ENCODE results near the gene DNAH12. TPM values are rescaled to one million over a fixed set of nuclear protein-coding genes. Genes with fewer than 3 reads are reported as not detected.

The DNAH12 gene
- total RNA-seq, 1 experiment from 2014 or later = not detected

DNA sequence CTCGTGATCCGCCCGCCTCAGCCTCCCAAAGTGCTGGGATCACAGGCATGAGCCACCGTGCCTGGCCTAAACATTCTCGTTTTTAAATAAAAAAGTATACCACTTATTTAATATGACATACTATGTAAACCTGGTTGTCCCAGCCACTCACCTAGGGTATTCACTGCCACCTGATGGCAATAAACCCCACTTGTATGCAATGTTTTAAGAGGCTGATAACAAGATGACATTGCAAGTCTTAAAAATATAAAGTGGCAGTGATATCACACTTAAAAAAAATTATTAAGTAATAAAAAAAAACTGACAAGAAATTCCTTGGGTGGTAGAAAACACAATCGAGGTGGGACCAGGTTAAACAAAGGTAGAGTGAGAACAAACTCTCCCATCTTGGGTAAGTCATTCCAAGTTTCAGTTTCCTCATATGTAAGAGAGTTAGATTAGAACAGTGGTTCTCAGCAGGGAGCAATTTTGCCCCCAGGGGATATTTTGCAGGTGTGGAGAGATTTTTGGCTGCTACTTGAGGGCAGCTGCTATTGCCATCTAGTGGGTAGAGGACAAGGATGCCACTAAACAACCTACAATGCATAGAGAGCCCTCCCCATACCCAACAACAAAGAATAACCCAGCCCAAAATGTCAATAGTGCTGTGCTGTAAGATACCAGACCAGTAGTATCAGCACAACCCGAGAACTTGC is 38.5 kb upstream of the DNAH12 start:
- H3K9me3 ChIP-seq (ENCODE audit: control insufficient read depth in 1 of 2, insufficient read depth in 1 of 2, low read depth in 1 of 2, low read length in 2 of 2) = no peaks in the 10 kb centered on the region
- intact Hi-C loops (cut with micrococcal nuclease) = loop anchor here (1.0 to 10.0 kb wide), 2 partner anchors 185 to 408 kb away; no protein-coding TSS in a partner anchor
- H3K4me2 ChIP-seq (ENCODE audit: low read length) = no peak overlapping the region
- CTCF ChIA-PET = interaction anchor here (0.6 kb wide), 1 partner anchor 568 kb away, joined by 3 read pairs; no protein-coding TSS in a partner anchor
- no peak for TF ChIP-seq JUND (IDR thresholded peaks at IDR 0.05)
- TF ChIP-seq RAD21 (IDR thresholded peaks at IDR 0.05; ENCODE audit: low read depth) = peak; percentile 44
- TF ChIP-seq, protein P1, sequence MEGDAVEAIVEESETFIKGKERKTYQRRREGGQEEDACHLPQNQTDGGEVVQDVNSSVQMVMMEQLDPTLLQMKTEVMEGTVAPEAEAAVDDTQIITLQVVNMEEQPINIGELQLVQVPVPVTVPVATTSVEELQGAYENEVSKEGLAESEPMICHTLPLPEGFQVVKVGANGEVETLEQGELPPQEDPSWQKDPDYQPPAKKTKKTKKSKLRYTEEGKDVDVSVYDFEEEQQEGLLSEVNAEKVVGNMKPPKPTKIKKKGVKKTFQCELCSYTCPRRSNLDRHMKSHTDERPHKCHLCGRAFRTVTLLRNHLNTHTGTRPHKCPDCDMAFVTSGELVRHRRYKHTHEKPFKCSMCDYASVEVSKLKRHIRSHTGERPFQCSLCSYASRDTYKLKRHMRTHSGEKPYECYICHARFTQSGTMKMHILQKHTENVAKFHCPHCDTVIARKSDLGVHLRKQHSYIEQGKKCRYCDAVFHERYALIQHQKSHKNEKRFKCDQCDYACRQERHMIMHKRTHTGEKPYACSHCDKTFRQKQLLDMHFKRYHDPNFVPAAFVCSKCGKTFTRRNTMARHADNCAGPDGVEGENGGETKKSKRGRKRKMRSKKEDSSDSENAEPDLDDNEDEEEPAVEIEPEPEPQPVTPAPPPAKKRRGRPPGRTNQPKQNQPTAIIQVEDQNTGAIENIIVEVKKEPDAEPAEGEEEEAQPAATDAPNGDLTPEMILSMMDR (IDR thresholded peaks at IDR 0.05 in 2 of 3, conservative IDR thresholded peaks at IDR 0.05 in 1 of 3; ENCODE audit: borderline replicate concordance in 1 of 3, insufficient read depth in 1 of 3, low read depth in 2 of 3, low read length in 2 of 3) = peak; percentile 14 to 60 (median 54); a peak in 4 of 6 replicates
- peak; percentile 82 for ATAC-seq
- peaks cover 7% of the 10 kb centered on the region for H4K20me1 ChIP-seq (ENCODE audit: insufficient read depth)
- no peaks in the 10 kb centered on the region for H3K27me3 ChIP-seq (ENCODE audit: insufficient read depth, low read length)
- RAD21 ChIA-PET (ENCODE audit: low non-redundant PET in 1 of 2, low total read pairs in 2 of 2, uncharacterized antibody in 2 of 2, unreplicated experiment in 2 of 2) = no interaction called here
- POLR2A ChIA-PET = no interaction called here
- H3K9me2 ChIP-seq (ENCODE audit: insufficient read depth) = no peaks in the 10 kb centered on the region
- peak; percentile 24 for DNase-seq (ENCODE audit: low read depth, low spot score)
- peaks cover 0 to 5% of the 10 kb centered on the region in 2 experiments; a peak in 1 of 4 replicates for H3K4me1 ChIP-seq (ENCODE audit: control insufficient read depth in 1 of 2, insufficient read depth in 2 of 2, low read length in 2 of 2)
- no peak overlapping the region for H3K27ac ChIP-seq (ENCODE audit: low read depth, low read length)
- no peak overlapping the region for H3K9ac ChIP-seq (ENCODE audit: low read length)
- BruUV-seq (replicated peaks) = no TSS peak
- H2AFZ ChIP-seq (ENCODE audit: low read depth, low read length, poor library complexity, severe bottlenecking) = no peak overlapping the region
- peaks cover 15 to 17% of the 10 kb centered on the region in 2 experiments; a peak in 3 of 4 replicates for H3K36me3 ChIP-seq (ENCODE audit: control insufficient read depth in 1 of 2, insufficient read depth in 2 of 2, low read length in 2 of 2)
- peaks cover 98% of the 10 kb centered on the region for H3K79me2 ChIP-seq (ENCODE audit: insufficient read depth, low read length)
- no peak overlapping the region for H3K4me3 ChIP-seq (replicated peaks in 1 of 2; ENCODE audit: low read depth in 1 of 2, low read length in 2 of 2)

DNA sequence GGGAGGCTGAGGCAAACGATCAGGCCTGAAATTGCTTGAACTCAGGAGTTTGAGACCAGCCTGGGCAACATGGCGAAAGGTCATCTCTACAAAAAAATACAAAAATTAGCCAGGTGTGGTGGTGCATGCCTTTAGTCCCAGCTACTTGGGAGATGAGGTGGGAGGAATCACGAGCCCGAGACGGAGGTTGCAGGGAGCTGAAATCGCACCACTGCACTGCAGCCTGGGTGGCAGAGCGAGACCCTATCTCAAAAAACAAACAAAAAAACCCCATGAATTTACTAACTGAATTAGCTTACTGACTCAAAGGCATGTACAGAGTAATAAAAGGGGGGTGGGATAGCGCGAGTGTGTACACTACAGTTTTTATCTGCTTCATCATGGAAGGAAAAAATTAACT is 33.7 kb upstream of the DNAH12 start:
- no peaks in the 10 kb centered on the region for H3K9me2 ChIP-seq (ENCODE audit: insufficient read depth)
- H2AFZ ChIP-seq (ENCODE audit: low read depth, low read length, poor library complexity, severe bottlenecking) = no peak overlapping the region
- no peak for TF ChIP-seq POLR2AphosphoS5 (IDR thresholded peaks at IDR 0.05; ENCODE audit: low read depth, low read length)
- TF ChIP-seq EGR1 (IDR thresholded peaks at IDR 0.05; ENCODE audit: low read depth) = no peak
- no peak for TF ChIP-seq ZNF274 (IDR thresholded peaks at IDR 0.05; ENCODE audit: low read depth, low read length)
- TF ChIP-seq CBX3 (IDR thresholded peaks at IDR 0.05; ENCODE audit: low read depth) = no peak
- no peak for TF ChIP-seq RAD21 (IDR thresholded peaks at IDR 0.05; ENCODE audit: low read depth)
- TF ChIP-seq, protein P2, sequence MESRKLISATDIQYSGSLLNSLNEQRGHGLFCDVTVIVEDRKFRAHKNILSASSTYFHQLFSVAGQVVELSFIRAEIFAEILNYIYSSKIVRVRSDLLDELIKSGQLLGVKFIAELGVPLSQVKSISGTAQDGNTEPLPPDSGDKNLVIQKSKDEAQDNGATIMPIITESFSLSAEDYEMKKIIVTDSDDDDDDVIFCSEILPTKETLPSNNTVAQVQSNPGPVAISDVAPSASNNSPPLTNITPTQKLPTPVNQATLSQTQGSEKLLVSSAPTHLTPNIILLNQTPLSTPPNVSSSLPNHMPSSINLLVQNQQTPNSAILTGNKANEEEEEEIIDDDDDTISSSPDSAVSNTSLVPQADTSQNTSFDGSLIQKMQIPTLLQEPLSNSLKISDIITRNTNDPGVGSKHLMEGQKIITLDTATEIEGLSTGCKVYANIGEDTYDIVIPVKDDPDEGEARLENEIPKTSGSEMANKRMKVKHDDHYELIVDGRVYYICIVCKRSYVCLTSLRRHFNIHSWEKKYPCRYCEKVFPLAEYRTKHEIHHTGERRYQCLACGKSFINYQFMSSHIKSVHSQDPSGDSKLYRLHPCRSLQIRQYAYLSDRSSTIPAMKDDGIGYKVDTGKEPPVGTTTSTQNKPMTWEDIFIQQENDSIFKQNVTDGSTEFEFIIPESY (IDR thresholded peaks at IDR 0.05; ENCODE audit: extremely low read depth, insufficient replicate concordance, low read length) = no peak
- no peak for TF ChIP-seq ELF1 (IDR thresholded peaks at IDR 0.05; ENCODE audit: borderline replicate concordance, low read depth)
- no peak overlapping the region for H3K4me3 ChIP-seq (replicated peaks in 1 of 2; ENCODE audit: low read depth in 1 of 2, low read length in 2 of 2)
- no TSS peak for BruUV-seq (replicated peaks)
- intact Hi-C loops (cut with micrococcal nuclease) = no loop called here
- H3K9ac ChIP-seq (ENCODE audit: low read length) = no peak overlapping the region
- ChIA-PET RAD21 (ENCODE audit: low non-redundant PET in 1 of 2, low total read pairs in 2 of 2, uncharacterized antibody in 2 of 2, unreplicated experiment in 2 of 2) (no interaction called here), CTCF (no interaction called here), POLR2A (no interaction called here)
- peaks cover 27 to 28% of the 10 kb centered on the region in 2 experiments for H3K36me3 ChIP-seq (ENCODE audit: control insufficient read depth in 1 of 2, insufficient read depth in 2 of 2, low read length in 2 of 2)
- DNase-seq (ENCODE audit: low read depth, low spot score) = no peak
- no peaks in the 10 kb centered on the region for H3K9me3 ChIP-seq (ENCODE audit: control insufficient read depth in 1 of 2, insufficient read depth in 1 of 2, low read depth in 1 of 2, low read length in 2 of 2)
- no peak overlapping the region for H3K27ac ChIP-seq (ENCODE audit: low read depth, low read length)
- no peak overlapping the region for H3K4me2 ChIP-seq (ENCODE audit: low read length)
- no peak for ATAC-seq
- H3K27me3 ChIP-seq (ENCODE audit: insufficient read depth, low read length) = no peaks in the 10 kb centered on the region
- H3K79me2 ChIP-seq (ENCODE audit: insufficient read depth, low read length) = peaks cover 96% of the 10 kb centered on the region
- peaks cover 3% of the 10 kb centered on the region; the same call in 1 of the 2 replicates for H4K20me1 ChIP-seq (ENCODE audit: insufficient read depth)
- H3K4me1 ChIP-seq (ENCODE audit: control insufficient read depth in 1 of 2, insufficient read depth in 2 of 2, low read length in 2 of 2) = peaks cover 0 to 4% of the 10 kb centered on the region in 2 experiments; a peak in 1 of 4 replicates

Measured in HCT116 (cell line).